ENCODE data around the gene GPC6. TPM values are rescaled to one million over a fixed set of nuclear protein-coding genes. Genes with fewer than 3 reads are reported as not detected.

Gene GPC6
- polyA plus RNA-seq, 1 of the 3 experiments (the other 2 are of a cell fraction): 6.7 TPM

- TF ChIP-seq FOSL2 (IDR thresholded peaks at IDR 0.05; ENCODE audit: borderline replicate concordance, low read depth) (peak; percentile 85), GABPA (IDR thresholded peaks at IDR 0.05; ENCODE audit: low read depth) (no peak), RAD21 (IDR thresholded peaks at IDR 0.05; ENCODE audit: low read length) (no peak), EP300 (IDR thresholded peaks at IDR 0.05; ENCODE audit: borderline replicate concordance in 1 of 2, low read depth in 1 of 2, low read length in 1 of 2) (peak in 1 of 2 experiments; percentile 71; a peak in 1 of 4 replicates), NRF1 (IDR thresholded peaks at IDR 0.05; ENCODE audit: low read depth, low read length) (no peak), CHD2 (IDR thresholded peaks at IDR 0.05; ENCODE audit: low read length, partially characterized antibody) (no peak), TCF12 (IDR thresholded peaks at IDR 0.05) (peak; percentile 79), RXRA (IDR thresholded peaks at IDR 0.05; ENCODE audit: borderline replicate concordance, low read depth) (0 out of 2 replicates have a peak, but pooled peaks have one; percentile 17), ELF1 (IDR thresholded peaks at IDR 0.05) (no peak)
- TF ChIP-seq, protein P1, sequence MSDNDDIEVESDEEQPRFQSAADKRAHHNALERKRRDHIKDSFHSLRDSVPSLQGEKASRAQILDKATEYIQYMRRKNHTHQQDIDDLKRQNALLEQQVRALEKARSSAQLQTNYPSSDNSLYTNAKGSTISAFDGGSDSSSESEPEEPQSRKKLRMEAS (IDR thresholded peaks at IDR 0.05; ENCODE audit: low read depth): peak; percentile 28; the same call in 1 of the 2 replicates
These were observed 333.1 kb downstream of the GPC6 start (continued) for GRCh38 chr13:93559718-93560117.

DNA sequence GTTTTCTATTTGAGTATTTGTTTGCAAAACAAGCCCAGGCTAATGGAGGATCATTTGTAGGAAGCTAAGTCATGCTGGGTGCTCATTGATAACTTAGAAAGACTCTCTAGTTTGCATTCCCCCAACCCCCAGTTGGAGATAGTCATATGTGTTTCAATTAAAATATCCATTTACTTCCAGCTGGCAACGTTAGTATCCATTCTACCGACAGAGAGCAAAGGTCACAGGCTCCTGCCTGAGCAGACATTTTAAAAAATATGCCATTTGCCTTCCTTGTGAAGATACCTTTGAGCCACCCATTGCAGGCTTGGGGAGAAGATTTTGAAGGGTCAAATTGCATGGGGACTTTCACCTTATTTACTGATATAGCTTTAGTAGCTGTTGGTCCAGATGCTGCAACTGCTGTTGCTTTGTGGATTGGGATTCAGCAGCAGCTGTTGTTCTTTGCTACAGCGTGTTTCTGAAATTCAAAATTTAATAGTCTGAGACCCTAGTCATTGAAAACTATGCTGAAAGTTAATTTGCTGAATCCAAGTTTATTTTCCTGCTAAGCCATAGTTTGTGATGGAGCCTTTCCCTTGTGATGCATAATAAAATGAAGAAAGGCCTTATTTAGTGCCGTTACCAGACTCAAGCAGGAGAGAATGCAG is 335.1 kb downstream of the GPC6 start:
- H3K9me3 ChIP-seq: no peaks in the 10 kb centered on the region
- no peaks in the 10 kb centered on the region for H3F3A ChIP-seq (replicated peaks; ENCODE audit: insufficient read depth)
- no peaks in the 10 kb centered on the region for H3K79me2 ChIP-seq (ENCODE audit: insufficient read depth)
- H2AFZ ChIP-seq (ENCODE audit: low read depth): no peak overlapping the region
- CTCF ChIA-PET: no interaction called here
- no peak overlapping the region for H3K9ac ChIP-seq
- H3K27ac ChIP-seq (ENCODE audit: low read depth in 2 of 2, low read length in 1 of 2): no peak overlapping the region
- no peak for DNase-seq
- POLR2A ChIA-PET: no interaction called here
- TF ChIP-seq REST (IDR thresholded peaks at IDR 0.05; ENCODE audit: low read depth, low read length) (no peak), MEF2A (IDR thresholded peaks at IDR 0.05; ENCODE audit: borderline replicate concordance, low read depth) (no peak), RFX5 (IDR thresholded peaks at IDR 0.05; ENCODE audit: low read length) (no peak), CHD2 (IDR thresholded peaks at IDR 0.05; ENCODE audit: low read length, partially characterized antibody) (no peak), JUND (IDR thresholded peaks at IDR 0.05) (no peak), PBX3 (IDR thresholded peaks at IDR 0.05) (no peak), TEAD4 (IDR thresholded peaks at IDR 0.05; ENCODE audit: borderline replicate concordance, insufficient read depth) (no peak), GATA2 (CRISPR knock-in tag; IDR thresholded peaks at IDR 0.05) (no peak), SMC3 (IDR thresholded peaks at IDR 0.05; ENCODE audit: low read depth, low read length) (no peak)
- TF ChIP-seq, protein P2, sequence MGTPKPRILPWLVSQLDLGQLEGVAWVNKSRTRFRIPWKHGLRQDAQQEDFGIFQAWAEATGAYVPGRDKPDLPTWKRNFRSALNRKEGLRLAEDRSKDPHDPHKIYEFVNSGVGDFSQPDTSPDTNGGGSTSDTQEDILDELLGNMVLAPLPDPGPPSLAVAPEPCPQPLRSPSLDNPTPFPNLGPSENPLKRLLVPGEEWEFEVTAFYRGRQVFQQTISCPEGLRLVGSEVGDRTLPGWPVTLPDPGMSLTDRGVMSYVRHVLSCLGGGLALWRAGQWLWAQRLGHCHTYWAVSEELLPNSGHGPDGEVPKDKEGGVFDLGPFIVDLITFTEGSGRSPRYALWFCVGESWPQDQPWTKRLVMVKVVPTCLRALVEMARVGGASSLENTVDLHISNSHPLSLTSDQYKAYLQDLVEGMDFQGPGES (IDR thresholded peaks at IDR 0.05; ENCODE audit: low read depth, low read length): no peak
- TF ChIP-seq, protein P1 (IDR thresholded peaks at IDR 0.05; ENCODE audit: low read depth): no peak
- no peaks in the 10 kb centered on the region for H3K27me3 ChIP-seq (ENCODE audit: insufficient read depth)
- H3K4me3 ChIP-seq (ENCODE audit: low read depth in 2 of 2, low read length in 1 of 2): no peak overlapping the region
- 92% methylated on average over 4 of the region's 4 CpGs for WGBS (ENCODE audit: low lambda C conversion rate)
- H3K4me2 ChIP-seq: no peak overlapping the region
- no peaks in the 10 kb centered on the region for H4K20me1 ChIP-seq (ENCODE audit: insufficient read depth)
- H3K36me3 ChIP-seq (replicated peaks in 1 of 2; ENCODE audit: control insufficient read depth in 1 of 2, insufficient read depth in 2 of 2, low read length in 1 of 2): no peaks in the 10 kb centered on the region
- no peaks in the 10 kb centered on the region for H3K9me2 ChIP-seq
- H3K4me1 ChIP-seq (ENCODE audit: control insufficient read depth in 1 of 2, insufficient read depth in 2 of 2, low read depth in 1 of 2, low read length in 1 of 2): peaks cover 0 to 4% of the 10 kb centered on the region in 2 experiments; a peak in 1 of 4 replicates
